Measurements from ENCODE around the gene TNFRSF1A.

GRCh38 chr12:6367969-6368892 is 26.4 kb upstream of the TNFRSF1A start:
- TF ChIP-seq EP300 (conservative IDR thresholded peaks at IDR 0.05; ENCODE audit: poor library complexity, severe bottlenecking) (no peak), POLR2AphosphoS5 (IDR thresholded peaks at IDR 0.05) (no peak), CTCF (IDR thresholded peaks at IDR 0.05; ENCODE audit: poor library complexity, severe bottlenecking) (no peak), SMC3 (conservative IDR thresholded peaks at IDR 0.05; ENCODE audit: poor library complexity) (no peak), MXI1 (conservative IDR thresholded peaks at IDR 0.05; ENCODE audit: poor library complexity, severe bottlenecking) (no peak), REST (IDR thresholded peaks at IDR 0.05; ENCODE audit: borderline replicate concordance) (no peak), TAF1 (IDR thresholded peaks at IDR 0.05; ENCODE audit: low read depth) (no peak), RAD21 (conservative IDR thresholded peaks at IDR 0.05) (no peak), EZH2 (IDR thresholded peaks at IDR 0.05; ENCODE audit: borderline replicate concordance, insufficient read depth, low read length, poor library complexity, severe bottlenecking) (no peak)
